HL-60/S4 treated with phorbol 12-myristate 13-acetate at 8.2 ng/mL for 4 days and 3 days (cell line): ENCODE data around the gene SH3BGR.
"Not testable (repeated sequence)": the region's sequence is repeated elsewhere in the genome, so short reads cannot be mapped to it uniquely, and the experiment has no call there.

ENCODE experiments used
- in situ Hi-C: fragments of 300-500 bp; cut with MboI; formaldehyde crosslinking; loops from 2 replicates; pipeline ENCODE4 v1.15.0; 2022; ENCODE audit warnings: low sequenced_read_pairs

The SH3BGR gene

GRCh38 chr21:39451332-39452206 is at the start of gene SH3BGR:
TSS of gene SH3BGR (plus strand) at chr21:39451970. CDS start at chr21:39452097, 127 bp downstream.
- in situ Hi-C loops: no loop called here

GRCh38 chr21:39406065-39406464 is 45.7 kb upstream of the SH3BGR start:
- in situ Hi-C loops: no loop called here

GRCh38 chr21:39419204-39419603 is 32.6 kb upstream of the SH3BGR start:
- in situ Hi-C loops: not testable (repeated sequence)

GRCh38 chr21:39422527-39423241 is 29.1 kb upstream of the SH3BGR start:
- in situ Hi-C loops: no loop called here

- in situ Hi-C loops: no loop called here
Measured at GRCh38 chr21:39429445-39429844, 22.3 kb upstream of the SH3BGR start.

- in situ Hi-C loops: no loop called here
Measured at GRCh38 chr21:39430016-39430415, 21.8 kb upstream of the SH3BGR start.

GRCh38 chr21:39430457-39430856 is 21.3 kb upstream of the SH3BGR start:
- in situ Hi-C loops: no loop called here

- in situ Hi-C loops: no loop called here
Measured at GRCh38 chr21:39430954-39431353, 20.8 kb upstream of the SH3BGR start.

GRCh38 chr21:39434950-39435349 is 16.8 kb upstream of the SH3BGR start:
- in situ Hi-C loops: no loop called here

- in situ Hi-C loops: no loop called here
Measured at GRCh38 chr21:39439232-39439631, 12.5 kb upstream of the SH3BGR start.

GRCh38 chr21:39441502-39442475 is 10.0 kb upstream of the SH3BGR start:
- in situ Hi-C loops: no loop called here

- in situ Hi-C loops: no loop called here
Measured at GRCh38 chr21:39444421-39445180, 7.2 kb upstream of the SH3BGR start.

GRCh38 chr21:39445321-39446269 is 6.2 kb upstream of the SH3BGR start, which contains the start of gene LCA5L:
TSS of gene LCA5L (minus strand) at chr21:39445778. CDS start at chr21:39428493, 17,285 bp downstream.
- in situ Hi-C loops: no loop called here

GRCh38 chr21:39447264-39447663 is 4.5 kb upstream of the SH3BGR start:
- in situ Hi-C loops: no loop called here

- in situ Hi-C loops: no loop called here
Measured at GRCh38 chr21:39452207-39452969, 618 bp downstream of the SH3BGR start.

- in situ Hi-C loops: no loop called here
Measured at GRCh38 chr21:39452970-39453342, 1.2 kb downstream of the SH3BGR start.

- in situ Hi-C loops: no loop called here
Measured at GRCh38 chr21:39453571-39454179, 1.9 kb downstream of the SH3BGR start.
